HCT116 (cell line): ENCODE measurements around the gene MUC5B. TPM values are rescaled to one million over a fixed set of nuclear protein-coding genes. Genes with fewer than 3 reads are reported as not detected.

Source experiments
- ATAC-seq: fragments of 200-7000 bp; cut with Tn5 transposase; 2 replicates; pipeline ENCODE4 v1.9.1; 2020; ENCODE audit warnings: mild to moderate bottlenecking, moderate library complexity
- BruUV-seq: library from RNA; stranded (reverse); fragments of 400-500 nt; replicated peaks from 2 replicates; lab custom pipeline; 2021; lab: Mats Ljungman, UMichigan
- CTCF ChIA-PET: fragments of 300-600 bp; sonication (Branson Sonifier 250); formaldehyde crosslinking; loops from one replicate; lab custom pipeline; 2021; ENCODE audit warnings: antibody characterized with exemption; lab: Charles Lee
- POLR2A ChIA-PET: fragments of 300-600, 350-600 bp; sonication (Branson Sonifier 250); formaldehyde crosslinking; loops from one replicate; lab custom pipeline; 2021; ENCODE audit warnings: antibody characterized with exemption; lab: Charles Lee
- RAD21 ChIA-PET, 2 experiments: fragments of 300-600 bp; sonication (Branson Sonifier 250); formaldehyde crosslinking; loops; one replicate each; lab custom pipeline; 2023; ENCODE audit warnings: low total read pairs in 2 of 2; ENCODE audit not compliant: uncharacterized antibody in 2 of 2, unreplicated experiment in 2 of 2, low non-redundant PET in 1 of 2; lab: Charles Lee
- DNase-seq: peaks from one replicate; pipeline ENCODE4 v3.0.0-alpha.2; 2010; ENCODE audit warnings: low read depth, low spot score
- H2AFZ ChIP-seq: fragments of 200-600 bp; shearing (Covaris generic), sonication (generic); 2 replicates; pipeline ENCODE4 v1.6.1; 2017; ENCODE audit warnings: low read depth, mixed run types, mixed read lengths, antibody characterized with exemption, low read length; ENCODE audit not compliant: poor library complexity, severe bottlenecking
- H3K27ac ChIP-seq: 2 replicates; pipeline ENCODE4 v1.5.1; 2012; ENCODE audit warnings: low read depth, low read length
- H3K27me3 ChIP-seq: fragments of 200-600 bp; sonication (generic); 2 replicates; pipeline ENCODE4 v1.6.1; 2016; ENCODE audit warnings: mixed run types, low read length, mixed read lengths; ENCODE audit not compliant: insufficient read depth
- H3K36me3 ChIP-seq, 2 experiments: fragments of 200-500 bp in 1 of 2; fragments of 200-600 bp in 1 of 2; sonication (Bioruptor generic) in 1 of 2; sonication (generic) in 1 of 2; 2 replicates each; pipeline versions ENCODE4 v1.5.1 to v1.6.1; 2014 to 2016; ENCODE audit warnings: low read length in 2 of 2, inconsistent platforms in 1 of 2, mixed read lengths in 1 of 2, mixed run types in 1 of 2; ENCODE audit not compliant: insufficient read depth in 2 of 2, control insufficient read depth in 1 of 2
- H3K4me1 ChIP-seq, 2 experiments: fragments of 200-600 bp in 1 of 2; sonication (generic) in 1 of 2; 2 replicates each; pipeline versions ENCODE4 v1.5.1 to v1.6.1; 2012 to 2017; ENCODE audit warnings: low read length in 2 of 2, inconsistent platforms in 1 of 2, mild to moderate bottlenecking in 1 of 2, mixed read lengths in 1 of 2, mixed run types in 1 of 2, moderate library complexity in 1 of 2; ENCODE audit not compliant: insufficient read depth in 2 of 2, control insufficient read depth in 1 of 2
- H3K4me2 ChIP-seq: fragments of 200-600 bp; sonication (generic); 2 replicates; pipeline ENCODE4 v1.6.1; 2017; ENCODE audit warnings: mixed run types, low read length, mixed read lengths
- H3K4me3 ChIP-seq, 2 experiments: fragments of 200-600 bp in 1 of 2; sonication (generic) in 1 of 2; replicated peaks in 1 of 2; 2 replicates each; pipeline ENCODE4 v1.5.1; 2011 to 2016; ENCODE audit warnings: low read length in 2 of 2, control low read depth in 1 of 2, low read depth in 1 of 2, mild to moderate bottlenecking in 1 of 2, mixed read lengths in 1 of 2, mixed run types in 1 of 2
- H3K79me2 ChIP-seq: fragments of 200-600 bp; sonication (generic); 2 replicates; pipeline ENCODE4 v1.6.1; 2017; ENCODE audit warnings: mild to moderate bottlenecking, mixed run types, low read length, moderate library complexity, mixed read lengths; ENCODE audit not compliant: insufficient read depth
- H3K9ac ChIP-seq: fragments of 200-600 bp; sonication (generic); 2 replicates; pipeline ENCODE4 v1.6.1; 2016; ENCODE audit warnings: low read length, mixed read lengths
- H3K9me2 ChIP-seq: fragments of 200-600 bp; sonication (generic), shearing (Covaris generic); 2 replicates; pipeline ENCODE4 v1.6.1; 2017; ENCODE audit warnings: mixed run types, mild to moderate bottlenecking, moderate library complexity; ENCODE audit not compliant: insufficient read depth
- H3K9me3 ChIP-seq, 2 experiments: fragments of 200-500 bp in 1 of 2; fragments of 200-600 bp in 1 of 2; sonication (Bioruptor generic) in 1 of 2; sonication (generic) in 1 of 2; 2 replicates each; pipeline ENCODE4 v1.6.1; 2014 to 2017; ENCODE audit warnings: low read length in 2 of 2, mixed read lengths in 2 of 2, inconsistent platforms in 1 of 2, low read depth in 1 of 2, mild to moderate bottlenecking in 1 of 2, mixed run types in 1 of 2, moderate library complexity in 1 of 2; ENCODE audit not compliant: control insufficient read depth in 1 of 2, insufficient read depth in 1 of 2
- H4K20me1 ChIP-seq: fragments of 200-600 bp; sonication (generic), shearing (Covaris generic); 2 replicates; pipeline ENCODE4 v1.6.1; 2017; ENCODE audit warnings: mixed run types, mild to moderate bottlenecking, moderate library complexity; ENCODE audit not compliant: insufficient read depth
- CBX3 ChIP-seq: IDR thresholded peaks from 2 replicates; pipeline ENCODE4 v1.6.1; 2012; ENCODE audit warnings: low read depth
- CEBPB ChIP-seq: IDR thresholded peaks from 2 replicates; pipeline ENCODE4 v1.6.1; 2012; ENCODE audit warnings: low read depth
- EGR1 ChIP-seq: IDR thresholded peaks from 2 replicates; pipeline ENCODE4 v1.6.1; 2012; ENCODE audit warnings: low read depth
- ELF1 ChIP-seq: IDR thresholded peaks from 2 replicates; pipeline ENCODE4 v1.6.1; 2012; ENCODE audit warnings: low read depth, borderline replicate concordance
- EZH2 ChIP-seq: fragments of 200-600 bp; sonication (generic); IDR thresholded peaks from 2 replicates; pipeline ENCODE4 v1.6.1; 2017; ENCODE audit warnings: antibody characterized with exemption, mixed run types
- FOSL1 ChIP-seq: IDR thresholded peaks from 2 replicates; pipeline ENCODE4 v1.6.1; 2012; ENCODE audit warnings: low read depth
- JUND ChIP-seq: IDR thresholded peaks from 2 replicates; pipeline ENCODE4 v1.6.1; 2012
- POLR2A ChIP-seq: IDR thresholded peaks from 2 replicates; pipeline ENCODE4 v1.7.0; 2011; ENCODE audit warnings: borderline replicate concordance; ENCODE audit not compliant: insufficient read depth, insufficient read length; ENCODE audit errors: extremely low read depth
- POLR2AphosphoS5 ChIP-seq: IDR thresholded peaks from 2 replicates; pipeline ENCODE4 v1.6.1; 2011; ENCODE audit warnings: mild to moderate bottlenecking, low read depth, low read length, moderate library complexity
- RAD21 ChIP-seq: IDR thresholded peaks from 2 replicates; pipeline ENCODE4 v1.6.1; 2012; ENCODE audit warnings: low read depth, mild to moderate bottlenecking
- SIN3A ChIP-seq: IDR thresholded peaks from 2 replicates; pipeline ENCODE4 v1.6.1; 2012; ENCODE audit warnings: low read depth
- SP1 ChIP-seq: IDR thresholded peaks from 2 replicates; pipeline ENCODE4 v1.6.1; 2012; ENCODE audit warnings: low read depth
- SRF ChIP-seq: IDR thresholded peaks from 2 replicates; pipeline ENCODE4 v1.6.1; 2012; ENCODE audit warnings: low read depth
- ZFX ChIP-seq: fragments of 450-650 bp; IDR thresholded peaks from 2 replicates; pipeline ENCODE4 v1.6.1; 2017
- ZNF274 ChIP-seq: fragments of 200-500 bp; sonication (Bioruptor generic); IDR thresholded peaks from 2 replicates; pipeline ENCODE4 v1.6.1; 2014; ENCODE audit warnings: mild to moderate bottlenecking, low read depth, low read length, inconsistent platforms
- intact Hi-C: fragments of 100-400 bp; cut with micrococcal nuclease; formaldehyde crosslinking; loops from 2 replicates; pipeline ENCODE4 v1.10.0; 2022
- total RNA-seq: library from RNA; stranded (reverse); gene quantifications from one replicate; pipeline ENCODE4 v1.2.1, GENCODE V29; 2021; ENCODE audit not compliant: unreplicated experiment
- TF ChIP-seq, protein P1 (sequence below): IDR thresholded peaks from 2 replicates; pipeline ENCODE4 v1.6.1; 2012; ENCODE audit warnings: low read depth
- TF ChIP-seq, protein P2 (sequence below), 3 experiments: fragments of 200-600 bp in 1 of 3; sonication (generic) in 1 of 3; IDR thresholded peaks in 2 of 3; conservative IDR thresholded peaks in 1 of 3; 2 replicates each; pipeline ENCODE4 v1.5.1; 2012 to 2017; ENCODE audit warnings: low read depth in 2 of 3, low read length in 2 of 3, antibody characterized with exemption in 1 of 3, borderline replicate concordance in 1 of 3, control low read depth in 1 of 3, mild to moderate bottlenecking in 1 of 3, mixed read lengths in 1 of 3, mixed run types in 1 of 3, moderate library complexity in 1 of 3; ENCODE audit not compliant: insufficient read depth in 1 of 3
- TF ChIP-seq, protein P3 (sequence below): IDR thresholded peaks from 2 replicates; pipeline ENCODE4 v1.6.1; 2012

The MUC5B gene
- total RNA-seq, 1 experiment from 2014 or later: 1.5 TPM

DNA sequence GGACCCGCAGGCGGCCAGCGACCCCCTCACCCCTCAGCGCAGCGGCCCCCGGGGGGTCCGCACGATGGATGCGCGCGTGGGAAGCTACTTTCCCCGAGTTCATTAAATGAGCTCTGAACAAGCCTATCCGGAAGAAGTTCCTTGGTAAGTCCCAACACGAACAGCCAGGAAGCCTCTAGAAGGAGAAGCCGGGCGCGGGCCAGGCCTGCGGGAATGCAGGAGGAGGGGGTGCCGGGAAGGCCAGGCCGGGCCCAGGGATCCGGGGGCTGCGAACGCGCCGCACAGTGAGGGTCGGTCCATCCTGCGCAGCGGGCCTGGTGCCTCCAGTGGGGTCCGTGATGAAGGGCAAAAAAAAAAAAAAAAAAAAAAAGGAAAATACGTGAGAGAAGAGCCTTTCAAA lies 49.7 kb downstream of the MUC5B start:
- TF ChIP-seq, protein P1, sequence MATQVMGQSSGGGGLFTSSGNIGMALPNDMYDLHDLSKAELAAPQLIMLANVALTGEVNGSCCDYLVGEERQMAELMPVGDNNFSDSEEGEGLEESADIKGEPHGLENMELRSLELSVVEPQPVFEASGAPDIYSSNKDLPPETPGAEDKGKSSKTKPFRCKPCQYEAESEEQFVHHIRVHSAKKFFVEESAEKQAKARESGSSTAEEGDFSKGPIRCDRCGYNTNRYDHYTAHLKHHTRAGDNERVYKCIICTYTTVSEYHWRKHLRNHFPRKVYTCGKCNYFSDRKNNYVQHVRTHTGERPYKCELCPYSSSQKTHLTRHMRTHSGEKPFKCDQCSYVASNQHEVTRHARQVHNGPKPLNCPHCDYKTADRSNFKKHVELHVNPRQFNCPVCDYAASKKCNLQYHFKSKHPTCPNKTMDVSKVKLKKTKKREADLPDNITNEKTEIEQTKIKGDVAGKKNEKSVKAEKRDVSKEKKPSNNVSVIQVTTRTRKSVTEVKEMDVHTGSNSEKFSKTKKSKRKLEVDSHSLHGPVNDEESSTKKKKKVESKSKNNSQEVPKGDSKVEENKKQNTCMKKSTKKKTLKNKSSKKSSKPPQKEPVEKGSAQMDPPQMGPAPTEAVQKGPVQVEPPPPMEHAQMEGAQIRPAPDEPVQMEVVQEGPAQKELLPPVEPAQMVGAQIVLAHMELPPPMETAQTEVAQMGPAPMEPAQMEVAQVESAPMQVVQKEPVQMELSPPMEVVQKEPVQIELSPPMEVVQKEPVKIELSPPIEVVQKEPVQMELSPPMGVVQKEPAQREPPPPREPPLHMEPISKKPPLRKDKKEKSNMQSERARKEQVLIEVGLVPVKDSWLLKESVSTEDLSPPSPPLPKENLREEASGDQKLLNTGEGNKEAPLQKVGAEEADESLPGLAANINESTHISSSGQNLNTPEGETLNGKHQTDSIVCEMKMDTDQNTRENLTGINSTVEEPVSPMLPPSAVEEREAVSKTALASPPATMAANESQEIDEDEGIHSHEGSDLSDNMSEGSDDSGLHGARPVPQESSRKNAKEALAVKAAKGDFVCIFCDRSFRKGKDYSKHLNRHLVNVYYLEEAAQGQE: no peak
- TF ChIP-seq SIN3A (no peak), CEBPB (no peak), EGR1 (no peak), POLR2AphosphoS5 (no peak), RAD21 (no peak), SRF (no peak), EZH2 (no peak), SP1 (no peak), FOSL1 (no peak), ZNF274 (no peak), ZFX (no peak), JUND (no peak), CBX3 (no peak), POLR2A (no peak), ELF1 (no peak)
- TF ChIP-seq, protein P2, sequence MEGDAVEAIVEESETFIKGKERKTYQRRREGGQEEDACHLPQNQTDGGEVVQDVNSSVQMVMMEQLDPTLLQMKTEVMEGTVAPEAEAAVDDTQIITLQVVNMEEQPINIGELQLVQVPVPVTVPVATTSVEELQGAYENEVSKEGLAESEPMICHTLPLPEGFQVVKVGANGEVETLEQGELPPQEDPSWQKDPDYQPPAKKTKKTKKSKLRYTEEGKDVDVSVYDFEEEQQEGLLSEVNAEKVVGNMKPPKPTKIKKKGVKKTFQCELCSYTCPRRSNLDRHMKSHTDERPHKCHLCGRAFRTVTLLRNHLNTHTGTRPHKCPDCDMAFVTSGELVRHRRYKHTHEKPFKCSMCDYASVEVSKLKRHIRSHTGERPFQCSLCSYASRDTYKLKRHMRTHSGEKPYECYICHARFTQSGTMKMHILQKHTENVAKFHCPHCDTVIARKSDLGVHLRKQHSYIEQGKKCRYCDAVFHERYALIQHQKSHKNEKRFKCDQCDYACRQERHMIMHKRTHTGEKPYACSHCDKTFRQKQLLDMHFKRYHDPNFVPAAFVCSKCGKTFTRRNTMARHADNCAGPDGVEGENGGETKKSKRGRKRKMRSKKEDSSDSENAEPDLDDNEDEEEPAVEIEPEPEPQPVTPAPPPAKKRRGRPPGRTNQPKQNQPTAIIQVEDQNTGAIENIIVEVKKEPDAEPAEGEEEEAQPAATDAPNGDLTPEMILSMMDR (IDR thresholded peaks at IDR 0.05 in 2 of 3, conservative IDR thresholded peaks at IDR 0.05 in 1 of 3; ENCODE audit: borderline replicate concordance in 1 of 3, insufficient read depth in 1 of 3, low read depth in 2 of 3, low read length in 2 of 3): no peak
- TF ChIP-seq, protein P3, sequence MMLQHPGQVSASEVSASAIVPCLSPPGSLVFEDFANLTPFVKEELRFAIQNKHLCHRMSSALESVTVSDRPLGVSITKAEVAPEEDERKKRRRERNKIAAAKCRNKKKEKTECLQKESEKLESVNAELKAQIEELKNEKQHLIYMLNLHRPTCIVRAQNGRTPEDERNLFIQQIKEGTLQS: no peak
- TF ChIP-seq, all 23 proteins: peak for 0
- DNase-seq (no peak), ATAC-seq (no peak)
- H2AFZ ChIP-seq: no peak overlapping the region
- no peak overlapping the region for H3K4me3 ChIP-seq
- H4K20me1 ChIP-seq: no peaks in the 10 kb centered on the region
- no peaks in the 10 kb centered on the region for H3K79me2 ChIP-seq
- H3K27me3 ChIP-seq: no peaks in the 10 kb centered on the region
- H3K27ac ChIP-seq: no peak overlapping the region
- intact Hi-C loops: no loop called here
- no peak overlapping the region for H3K9ac ChIP-seq
- ChIA-PET POLR2A (no interaction called here), CTCF (no interaction called here), RAD21 (no interaction called here)
- H3K4me2 ChIP-seq: no peak overlapping the region
- no peaks in the 10 kb centered on the region for H3K9me3 ChIP-seq
- H3K36me3 ChIP-seq: no peaks in the 10 kb centered on the region
- H3K9me2 ChIP-seq: no peaks in the 10 kb centered on the region
- no peaks in the 10 kb centered on the region for H3K4me1 ChIP-seq
- BruUV-seq: no TSS peak
